IMR-90 (cell line): ENCODE measurements around the gene XIST. TPM values are rescaled to one million over a fixed set of nuclear protein-coding genes. Genes with fewer than 3 reads are reported as not detected.

Experiments
- ATAC-seq: fragments of 200-7000 bp; cut with Tn5 transposase; 2 replicates; pipeline ENCODE4 v1.9.1; 2020; ENCODE audit warnings: low read depth, mild to moderate bottlenecking, moderate library complexity
- BruUV-seq: library from RNA; stranded (reverse); fragments of 400-500 nt; replicated peaks from 2 replicates; lab custom pipeline; 2021; lab: Mats Ljungman, UMichigan
- CTCF ChIA-PET: fragments of 300-600 bp; formaldehyde crosslinking; extraction: SDS; loops from one replicate; lab custom pipeline; 2021; ENCODE audit warnings: antibody characterized with exemption; lab: Yijun Ruan, JAX
- POLR2A ChIA-PET: fragments of 300-600 bp; sonication (Branson Sonifier 250); formaldehyde crosslinking; loops from one replicate; lab custom pipeline; 2022; ENCODE audit warnings: antibody characterized with exemption; ENCODE audit not compliant: unreplicated experiment; lab: Charles Lee
- DNase-seq: peaks from one replicate; pipeline ENCODE4 v3.0.0; 2013
- H2AFZ ChIP-seq: replicated peaks from 2 replicates; pipeline ENCODE3; 2013; ENCODE audit warnings: low read length, mild to moderate bottlenecking; ENCODE audit not compliant: poor library complexity
- H2AK5ac ChIP-seq: 2 replicates; pipeline ENCODE4 v1.6.1; 2013; ENCODE audit warnings: low read depth, low read length, inconsistent platforms
- H2AK9ac ChIP-seq: replicated peaks from 2 replicates; pipeline ENCODE3; 2013; ENCODE audit warnings: mild to moderate bottlenecking, low read depth, low read length, moderate library complexity; ENCODE audit not compliant: poor library complexity
- H2BK120ac ChIP-seq: 2 replicates; pipeline ENCODE4 v1.6.1; 2013; ENCODE audit warnings: low read depth, low read length, inconsistent platforms
- H2BK15ac ChIP-seq: 3 replicates; pipeline ENCODE4 v1.6.1; 2013; ENCODE audit warnings: low read depth, low read length, inconsistent platforms
- H2BK20ac ChIP-seq: 2 replicates; pipeline ENCODE4 v1.6.1; 2013; ENCODE audit warnings: low read depth, mild to moderate bottlenecking, inconsistent platforms, low read length, moderate library complexity
- H2BK5ac ChIP-seq: 2 replicates; pipeline ENCODE4 v1.6.1; 2013; ENCODE audit warnings: mild to moderate bottlenecking, low read depth, low read length, inconsistent platforms; ENCODE audit not compliant: poor library complexity, severe bottlenecking
- H3K14ac ChIP-seq: replicated peaks from 2 replicates; pipeline ENCODE4 v1.6.1; 2013; ENCODE audit warnings: low read depth, low read length, inconsistent platforms
- H3K18ac ChIP-seq: 2 replicates; pipeline ENCODE4 v1.6.1; 2013; ENCODE audit warnings: low read depth, low read length, control low read depth
- H3K23ac ChIP-seq: 2 replicates; pipeline ENCODE4 v1.6.1; 2013; ENCODE audit warnings: low read depth, low read length, inconsistent platforms
- H3K27ac ChIP-seq: 2 replicates; pipeline ENCODE4 v1.5.1; 2013; ENCODE audit warnings: mild to moderate bottlenecking, control low read depth, low read length; ENCODE audit not compliant: insufficient read depth
- H3K27me3 ChIP-seq: 2 replicates; pipeline ENCODE4 v1.6.1; 2013; ENCODE audit warnings: low read length; ENCODE audit not compliant: control insufficient read depth, insufficient read depth
- H3K36me3 ChIP-seq: 2 replicates; pipeline ENCODE4 v1.6.1; 2013; ENCODE audit warnings: low read length, mixed read lengths; ENCODE audit not compliant: control insufficient read depth, insufficient read depth
- H3K4ac ChIP-seq: 2 replicates; pipeline ENCODE4 v1.6.1; 2013; ENCODE audit warnings: low read depth, low read length, inconsistent platforms
- H3K4me1 ChIP-seq: 2 replicates; pipeline ENCODE4 v1.6.1; 2013; ENCODE audit warnings: low read length, mixed read lengths; ENCODE audit not compliant: control insufficient read depth, insufficient read depth
- H3K4me2 ChIP-seq: 2 replicates; pipeline ENCODE4 v1.6.1; 2013; ENCODE audit warnings: low read depth, mild to moderate bottlenecking, control low read depth, low read length, moderate library complexity
- H3K4me3 ChIP-seq: 2 replicates; pipeline ENCODE4 v1.5.1; 2013; ENCODE audit warnings: low read depth, mild to moderate bottlenecking, control low read depth, low read length, moderate library complexity; ENCODE audit not compliant: insufficient read depth
- H3K56ac ChIP-seq: 2 replicates; pipeline ENCODE4 v1.6.1; 2013; ENCODE audit warnings: low read length, inconsistent platforms; ENCODE audit not compliant: insufficient read depth; ENCODE audit errors: extremely low read depth
- H3K79me1 ChIP-seq, 2 experiments: 2 replicates each; pipeline ENCODE4 v1.6.1; 2013; ENCODE audit warnings: low read length in 2 of 2, inconsistent platforms in 1 of 2, low read depth in 1 of 2
- H3K9ac ChIP-seq: 2 replicates; pipeline ENCODE4 v1.6.1; 2013; ENCODE audit warnings: low read depth, low read length, control low read depth
- H3K9me1 ChIP-seq: 2 replicates; pipeline ENCODE4 v1.6.1; 2013; ENCODE audit warnings: low read length, inconsistent platforms; ENCODE audit not compliant: insufficient read depth
- H3K9me3 ChIP-seq: 2 replicates; pipeline ENCODE4 v1.6.1; 2013; ENCODE audit warnings: low read length; ENCODE audit not compliant: control insufficient read depth, insufficient read depth
- H4K20me1 ChIP-seq: 2 replicates; pipeline ENCODE4 v1.6.1; 2013; ENCODE audit warnings: low read length, inconsistent platforms; ENCODE audit not compliant: insufficient read depth
- H4K5ac ChIP-seq: 2 replicates; pipeline ENCODE4 v1.6.1; 2013; ENCODE audit warnings: mild to moderate bottlenecking, low read depth, low read length, control low read depth
- H4K8ac ChIP-seq, 2 experiments: 2 replicates each; pipeline ENCODE4 v1.6.1; 2013; ENCODE audit warnings: low read depth in 2 of 2, low read length in 2 of 2, control low read depth in 1 of 2, inconsistent platforms in 1 of 2
- H4K91ac ChIP-seq: 2 replicates; pipeline ENCODE4 v1.6.1; 2013; ENCODE audit warnings: low read depth, low read length, inconsistent platforms; ENCODE audit not compliant: insufficient read depth
- FOS ChIP-seq: fragments of 150-350 bp; IDR thresholded peaks from 2 replicates; pipeline ENCODE4 v1.6.1; 2016; ENCODE audit warnings: low read depth, low read length
- MXI1 ChIP-seq: IDR thresholded peaks from 2 replicates; pipeline ENCODE4 v1.6.1; 2012; ENCODE audit warnings: low read depth, mild to moderate bottlenecking, low read length, moderate library complexity, borderline replicate concordance
- WGBS, 2 experiments: methylation state at CpG; one replicate each; pipeline versions ENCODE4 v1.1.5 to v1.1.7; 2013; ENCODE audit warnings: missing lambda C conversion rate in 2 of 2; ENCODE audit not compliant: insufficient read length in 1 of 2; ENCODE audit errors: extremely low coverage in 2 of 2; 5-methylcytosine and 5-hydroxymethylcytosine counted together
- dilution Hi-C: fragments of 300-500 bp; cut with HindIII; formaldehyde crosslinking; loops from one replicate; pipeline ENCODE4 v1.14.3; 2018; ENCODE audit warnings: low sequenced_read_pairs; ENCODE audit not compliant: unreplicated experiment
- in situ Hi-C: fragments of 300-500 bp; cut with MboI; formaldehyde crosslinking; loops from 3 replicates; pipeline ENCODE4 v1.14.3; 2019; ENCODE audit warnings: low sequenced_read_pairs, inconsistent platforms, mixed read lengths
- intact Hi-C: fragments of 100-400 bp; cut with micrococcal nuclease; formaldehyde crosslinking; loops from 2 replicates; pipeline ENCODE4 v1.10.0; 2022
- polyA plus RNA-seq, 3 experiments: library from polyadenylated mRNA; depleted of rRNA; stranded (reverse); fragments of >200 nt; gene quantifications; 2 replicates each; pipeline ENCODE4 v1.2.3, GENCODE V29; 2012; ENCODE audit warnings: low replicate concordance in 1 of 3
- total RNA-seq: library from RNA; depleted of rRNA; stranded (reverse); fragments of >200 nt; gene quantifications from 2 replicates; pipeline ENCODE4 v1.2.3, GENCODE V29; 2012

XIST gene
- total and polyA plus RNA-seq, 2 of the 4 experiments (the other 2 are of a cell fraction), result 48.9 to 159 TPM

DNA sequence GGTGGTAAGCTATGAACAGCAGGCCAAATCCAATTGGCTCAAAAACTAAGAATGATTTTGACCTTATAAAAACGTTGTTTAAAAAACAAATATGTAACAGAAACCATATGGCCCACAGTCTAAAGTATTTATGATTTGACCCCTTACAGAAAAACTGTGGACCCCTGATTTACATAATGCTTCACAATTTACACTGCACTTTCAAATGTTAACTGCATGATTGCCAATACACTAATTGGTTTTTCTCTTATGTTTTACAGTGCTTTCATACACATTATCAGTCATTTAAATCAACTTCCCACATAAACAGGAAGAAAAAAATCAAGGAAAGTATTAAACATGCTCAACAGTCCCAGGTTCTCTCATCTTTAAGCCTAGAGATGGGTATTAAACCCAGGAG, 26.9 kb downstream of the XIST start:
- intact Hi-C loops (no loop called here), dilution Hi-C loops (no loop called here), in situ Hi-C loops (no loop called here)
- H3K79me1 ChIP-seq, result 0 out of 4 replicates have a peak, but pooled peaks cover 3 to 4% of the 10 kb centered on the region in 2 experiments
- H2AK5ac ChIP-seq, result no peak overlapping the region
- BruUV-seq, result no TSS peak
- H3K27ac ChIP-seq, result no peak overlapping the region
- H3K9me3 ChIP-seq, result no peaks in the 10 kb centered on the region
- H2AK9ac ChIP-seq, result no peak overlapping the region
- H3K4ac ChIP-seq, result no peak overlapping the region
- no peak overlapping the region for H3K9ac ChIP-seq
- WGBS, 2 experiments, result no CpG with 5 or more reads among the region's 1 CpG
- H3K36me3 ChIP-seq, result peaks cover 16% of the 10 kb centered on the region
- no peak overlapping the region for H3K4me2 ChIP-seq
- ATAC-seq (no peak), DNase-seq (no peak)
- no peaks in the 10 kb centered on the region for H3K9me1 ChIP-seq
- CTCF ChIA-PET, result no interaction called here
- no peak overlapping the region for H2BK15ac ChIP-seq
- POLR2A ChIA-PET, result no interaction called here
- no peak overlapping the region for H2AFZ ChIP-seq
- H2BK20ac ChIP-seq, result no peak overlapping the region
- no peak overlapping the region for H3K56ac ChIP-seq
- H3K18ac ChIP-seq, result no peak overlapping the region
- no peak overlapping the region for H2BK120ac ChIP-seq
- H3K27me3 ChIP-seq, result no peaks in the 10 kb centered on the region
- no peaks in the 10 kb centered on the region for H3K4me1 ChIP-seq
- H3K23ac ChIP-seq, result no peak overlapping the region
- no peak overlapping the region for H3K4me3 ChIP-seq
- H4K20me1 ChIP-seq, result peaks cover 51% of the 10 kb centered on the region
- H3K14ac ChIP-seq, result no peak overlapping the region
- no peak overlapping the region for H2BK5ac ChIP-seq
- H4K91ac ChIP-seq, result no peak overlapping the region
- TF ChIP-seq MXI1 (no peak), FOS (no peak)
- no peak overlapping the region for H4K8ac ChIP-seq
- H4K5ac ChIP-seq, result no peak overlapping the region
